ENCODE data around the gene B4GALT4.

DNA sequence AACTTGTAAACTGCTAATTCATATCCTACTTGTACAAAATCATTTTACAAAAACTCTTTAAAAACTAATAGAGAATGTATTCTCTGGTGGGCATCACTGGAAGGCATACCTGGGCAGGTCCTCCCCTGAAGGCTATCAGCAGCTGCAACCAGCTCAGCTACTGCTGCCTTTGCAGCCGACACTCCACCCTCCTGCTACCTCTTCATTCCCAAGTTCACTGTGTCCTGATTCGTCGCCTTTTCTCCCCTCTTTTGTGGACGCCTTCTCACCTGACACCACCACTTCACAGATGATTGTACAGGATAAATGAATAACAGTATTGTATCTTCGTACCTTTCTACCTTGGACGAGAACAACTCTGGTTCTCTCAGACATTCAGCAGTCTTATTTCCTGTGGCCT, 28.9 kb downstream of the B4GALT4 start:
- TF ChIP-seq EP300 (IDR thresholded peaks at IDR 0.05) (no peak), POLR2A (IDR thresholded peaks at IDR 0.05) (no peak)
- TF ChIP-seq, protein P1, sequence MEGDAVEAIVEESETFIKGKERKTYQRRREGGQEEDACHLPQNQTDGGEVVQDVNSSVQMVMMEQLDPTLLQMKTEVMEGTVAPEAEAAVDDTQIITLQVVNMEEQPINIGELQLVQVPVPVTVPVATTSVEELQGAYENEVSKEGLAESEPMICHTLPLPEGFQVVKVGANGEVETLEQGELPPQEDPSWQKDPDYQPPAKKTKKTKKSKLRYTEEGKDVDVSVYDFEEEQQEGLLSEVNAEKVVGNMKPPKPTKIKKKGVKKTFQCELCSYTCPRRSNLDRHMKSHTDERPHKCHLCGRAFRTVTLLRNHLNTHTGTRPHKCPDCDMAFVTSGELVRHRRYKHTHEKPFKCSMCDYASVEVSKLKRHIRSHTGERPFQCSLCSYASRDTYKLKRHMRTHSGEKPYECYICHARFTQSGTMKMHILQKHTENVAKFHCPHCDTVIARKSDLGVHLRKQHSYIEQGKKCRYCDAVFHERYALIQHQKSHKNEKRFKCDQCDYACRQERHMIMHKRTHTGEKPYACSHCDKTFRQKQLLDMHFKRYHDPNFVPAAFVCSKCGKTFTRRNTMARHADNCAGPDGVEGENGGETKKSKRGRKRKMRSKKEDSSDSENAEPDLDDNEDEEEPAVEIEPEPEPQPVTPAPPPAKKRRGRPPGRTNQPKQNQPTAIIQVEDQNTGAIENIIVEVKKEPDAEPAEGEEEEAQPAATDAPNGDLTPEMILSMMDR (IDR thresholded peaks at IDR 0.05) = no peak

All from tibial nerve (tissue), 4 donors.